Measurements from ENCODE around the gene EPHA1.

EPHA1 gene

GRCh38 chr7:143356414-143357050 is 52.1 kb downstream of the EPHA1 start:
- in situ Hi-C loops (cut with HindIII; ENCODE audit: low sequenced_read_pairs) = no loop called here
- DNase-seq (ENCODE audit: low read depth) = no peak
- TF ChIP-seq CTCF (IDR thresholded peaks at IDR 0.05; ENCODE audit: low read depth, low read length, missing control alignments) = no peak
- H3K4me3 ChIP-seq (ENCODE audit: low read depth, low read length) = no peak overlapping the region

- DNase-seq (ENCODE audit: low read depth) = no peak
- H3K4me3 ChIP-seq (ENCODE audit: low read depth, low read length) = no peak overlapping the region
- in situ Hi-C loops (cut with HindIII; ENCODE audit: low sequenced_read_pairs) = no loop called here
- no peak for TF ChIP-seq CTCF (IDR thresholded peaks at IDR 0.05; ENCODE audit: low read depth, low read length, missing control alignments)
Observed at GRCh38 chr7:143355450-143356385, 52.9 kb downstream of the EPHA1 start.

- no peak for DNase-seq (ENCODE audit: low read depth)
- no peak overlapping the region for H3K4me3 ChIP-seq (ENCODE audit: low read depth, low read length)
- in situ Hi-C loops (cut with HindIII; ENCODE audit: low sequenced_read_pairs) = no loop called here
- TF ChIP-seq CTCF (IDR thresholded peaks at IDR 0.05; ENCODE audit: low read depth, low read length, missing control alignments) = no peak
Observed at GRCh38 chr7:143354965-143355364, 53.7 kb downstream of the EPHA1 start.

GRCh38 chr7:143354376-143354775 is 54.3 kb downstream of the EPHA1 start:
- H3K4me3 ChIP-seq (ENCODE audit: low read depth, low read length) = no peak overlapping the region
- DNase-seq (ENCODE audit: low read depth) = no peak
- no peak for TF ChIP-seq CTCF (IDR thresholded peaks at IDR 0.05; ENCODE audit: low read depth, low read length, missing control alignments)
- in situ Hi-C loops (cut with HindIII; ENCODE audit: low sequenced_read_pairs) = no loop called here

- no peak for DNase-seq (ENCODE audit: low read depth)
- in situ Hi-C loops (cut with HindIII; ENCODE audit: low sequenced_read_pairs) = no loop called here
- TF ChIP-seq CTCF (IDR thresholded peaks at IDR 0.05; ENCODE audit: low read depth, low read length, missing control alignments) = no peak
- no peak overlapping the region for H3K4me3 ChIP-seq (ENCODE audit: low read depth, low read length)
Observed at GRCh38 chr7:143352531-143353002, 56.1 kb downstream of the EPHA1 start.

GRCh38 chr7:143351574-143351973 is 57.1 kb downstream of the EPHA1 start:
- no peak for TF ChIP-seq CTCF (IDR thresholded peaks at IDR 0.05; ENCODE audit: low read depth, low read length, missing control alignments)
- H3K4me3 ChIP-seq (ENCODE audit: low read depth, low read length) = no peak overlapping the region

More at GRCh38 chr7:143351574-143351973, 57.1 kb downstream of the EPHA1 start:
- DNase-seq (ENCODE audit: low read depth) = no peak
- in situ Hi-C loops (cut with HindIII; ENCODE audit: low sequenced_read_pairs) = no loop called here

Measured in astrocyte of the cerebellum (primary cell).